HCT116 (cell line): ENCODE results near the gene FNDC1.

Experiments used
- CTCF ChIP-seq, 3 experiments: fragments of 200-600 bp in 1 of 3; sonication (generic) in 1 of 3; IDR thresholded peaks in 2 of 3; conservative IDR thresholded peaks in 1 of 3; 2 replicates each; pipeline ENCODE4 v1.5.1; 2012 to 2017; ENCODE audit warnings: low read depth in 2 of 3, low read length in 2 of 3, antibody characterized with exemption in 1 of 3, borderline replicate concordance in 1 of 3, control low read depth in 1 of 3, mild to moderate bottlenecking in 1 of 3, mixed read lengths in 1 of 3, mixed run types in 1 of 3, moderate library complexity in 1 of 3; ENCODE audit not compliant: insufficient read depth in 1 of 3
- EZH2 ChIP-seq: fragments of 200-600 bp; sonication (generic); IDR thresholded peaks from 2 replicates; pipeline ENCODE4 v1.6.1; 2017; ENCODE audit warnings: antibody characterized with exemption, mixed run types
- JUND ChIP-seq: IDR thresholded peaks from 2 replicates; pipeline ENCODE4 v1.6.1; 2012
- POLR2A ChIP-seq: IDR thresholded peaks from 2 replicates; pipeline ENCODE4 v1.7.0; 2011; ENCODE audit warnings: borderline replicate concordance; ENCODE audit not compliant: insufficient read depth, insufficient read length; ENCODE audit errors: extremely low read depth
- POLR2AphosphoS5 ChIP-seq: IDR thresholded peaks from 2 replicates; pipeline ENCODE4 v1.6.1; 2011; ENCODE audit warnings: mild to moderate bottlenecking, low read depth, low read length, moderate library complexity
- SRF ChIP-seq: IDR thresholded peaks from 2 replicates; pipeline ENCODE4 v1.6.1; 2012; ENCODE audit warnings: low read depth
- ZFX ChIP-seq: fragments of 450-650 bp; IDR thresholded peaks from 2 replicates; pipeline ENCODE4 v1.6.1; 2017
- TF ChIP-seq, protein P1 (sequence below): IDR thresholded peaks from 2 replicates; pipeline ENCODE4 v1.6.1; 2012; ENCODE audit warnings: low read depth

DNA sequence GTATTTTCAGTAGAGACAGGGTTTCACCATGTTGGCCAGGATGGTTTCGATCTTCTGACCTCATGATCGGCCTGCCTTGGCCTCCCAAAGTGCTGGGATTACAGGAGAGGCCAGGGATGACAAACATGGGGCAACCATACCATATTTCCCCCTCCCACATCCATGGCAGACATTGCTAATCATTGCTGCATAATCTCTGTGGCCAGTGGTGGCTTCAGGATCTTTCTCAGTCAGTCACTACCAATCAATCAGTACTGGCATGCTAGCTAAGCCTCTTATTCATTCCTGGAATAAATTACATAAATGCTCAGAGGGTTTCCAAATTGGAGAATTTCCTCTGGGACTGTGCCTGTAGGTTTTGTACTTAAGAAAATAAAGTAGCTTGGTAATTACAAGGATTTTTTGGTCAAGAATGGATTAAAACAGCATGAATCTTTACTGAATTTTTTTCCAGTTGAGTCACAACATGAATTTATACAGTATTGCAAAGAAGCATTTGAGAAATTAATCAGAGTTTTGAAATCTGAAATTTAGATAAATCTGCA, 138.1 kb downstream of the FNDC1 start:
- no peak for TF ChIP-seq ZFX
- TF ChIP-seq CTCF (IDR thresholded peaks at IDR 0.05 in 2 of 3, conservative IDR thresholded peaks at IDR 0.05 in 1 of 3; ENCODE audit: borderline replicate concordance in 1 of 3, insufficient read depth in 1 of 3, low read depth in 2 of 3, low read length in 2 of 3), result no peak
- no peak for TF ChIP-seq POLR2A
- TF ChIP-seq EZH2, result no peak
- TF ChIP-seq POLR2AphosphoS5, result no peak
- TF ChIP-seq, protein P1, sequence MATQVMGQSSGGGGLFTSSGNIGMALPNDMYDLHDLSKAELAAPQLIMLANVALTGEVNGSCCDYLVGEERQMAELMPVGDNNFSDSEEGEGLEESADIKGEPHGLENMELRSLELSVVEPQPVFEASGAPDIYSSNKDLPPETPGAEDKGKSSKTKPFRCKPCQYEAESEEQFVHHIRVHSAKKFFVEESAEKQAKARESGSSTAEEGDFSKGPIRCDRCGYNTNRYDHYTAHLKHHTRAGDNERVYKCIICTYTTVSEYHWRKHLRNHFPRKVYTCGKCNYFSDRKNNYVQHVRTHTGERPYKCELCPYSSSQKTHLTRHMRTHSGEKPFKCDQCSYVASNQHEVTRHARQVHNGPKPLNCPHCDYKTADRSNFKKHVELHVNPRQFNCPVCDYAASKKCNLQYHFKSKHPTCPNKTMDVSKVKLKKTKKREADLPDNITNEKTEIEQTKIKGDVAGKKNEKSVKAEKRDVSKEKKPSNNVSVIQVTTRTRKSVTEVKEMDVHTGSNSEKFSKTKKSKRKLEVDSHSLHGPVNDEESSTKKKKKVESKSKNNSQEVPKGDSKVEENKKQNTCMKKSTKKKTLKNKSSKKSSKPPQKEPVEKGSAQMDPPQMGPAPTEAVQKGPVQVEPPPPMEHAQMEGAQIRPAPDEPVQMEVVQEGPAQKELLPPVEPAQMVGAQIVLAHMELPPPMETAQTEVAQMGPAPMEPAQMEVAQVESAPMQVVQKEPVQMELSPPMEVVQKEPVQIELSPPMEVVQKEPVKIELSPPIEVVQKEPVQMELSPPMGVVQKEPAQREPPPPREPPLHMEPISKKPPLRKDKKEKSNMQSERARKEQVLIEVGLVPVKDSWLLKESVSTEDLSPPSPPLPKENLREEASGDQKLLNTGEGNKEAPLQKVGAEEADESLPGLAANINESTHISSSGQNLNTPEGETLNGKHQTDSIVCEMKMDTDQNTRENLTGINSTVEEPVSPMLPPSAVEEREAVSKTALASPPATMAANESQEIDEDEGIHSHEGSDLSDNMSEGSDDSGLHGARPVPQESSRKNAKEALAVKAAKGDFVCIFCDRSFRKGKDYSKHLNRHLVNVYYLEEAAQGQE, result no peak
- no peak for TF ChIP-seq SRF
- TF ChIP-seq JUND, result no peak
